Mesothelial cell of epicardium (in vitro differentiated cells): Measurements from ENCODE around the gene UBE3A. TPM values are rescaled to one million over a fixed set of nuclear protein-coding genes. Genes with fewer than 3 reads are reported as not detected.

Experiments
- DNase-seq, 2 experiments: peaks; one replicate each; pipeline ENCODE4 v3.0.0; 2021; ENCODE audit warnings: low spot score in 2 of 2; ENCODE audit not compliant: unreplicated experiment in 2 of 2
- H3K27ac Mint-ChIP-seq: 2 replicates; pipeline ENCODE4 v1.8.0; 2021; ENCODE audit warnings: mixed read lengths
- H3K27me3 Mint-ChIP-seq: 2 replicates; pipeline ENCODE4 v1.8.0; 2021; ENCODE audit warnings: low read depth, mixed read lengths
- H3K36me3 Mint-ChIP-seq: 2 replicates; pipeline ENCODE4 v1.8.0; 2021; ENCODE audit warnings: mixed read lengths
- H3K4me1 Mint-ChIP-seq: 2 replicates; pipeline ENCODE4 v1.8.0; 2021; ENCODE audit warnings: mixed read lengths
- H3K4me3 Mint-ChIP-seq: 2 replicates; pipeline ENCODE4 v1.8.0; 2021; ENCODE audit warnings: mild to moderate bottlenecking, moderate library complexity, mixed read lengths
- H3K9me3 Mint-ChIP-seq: 2 replicates; pipeline ENCODE4 v1.8.0; 2021; ENCODE audit warnings: mixed read lengths
- CTCF ChIP-seq: fragments of 200-600 bp; sonication (generic); IDR thresholded peaks from one replicate; pipeline ENCODE4 v1.5.0; 2021; ENCODE audit warnings: antibody characterized with exemption; ENCODE audit not compliant: unreplicated experiment
- total RNA-seq: library from RNA; stranded (reverse); gene quantifications from 3 replicates; pipeline ENCODE4 v1.2.1, GENCODE V29; 2021

UBE3A gene
- total RNA-seq, 1 donor from 2014 or later = 138 TPM

DNA sequence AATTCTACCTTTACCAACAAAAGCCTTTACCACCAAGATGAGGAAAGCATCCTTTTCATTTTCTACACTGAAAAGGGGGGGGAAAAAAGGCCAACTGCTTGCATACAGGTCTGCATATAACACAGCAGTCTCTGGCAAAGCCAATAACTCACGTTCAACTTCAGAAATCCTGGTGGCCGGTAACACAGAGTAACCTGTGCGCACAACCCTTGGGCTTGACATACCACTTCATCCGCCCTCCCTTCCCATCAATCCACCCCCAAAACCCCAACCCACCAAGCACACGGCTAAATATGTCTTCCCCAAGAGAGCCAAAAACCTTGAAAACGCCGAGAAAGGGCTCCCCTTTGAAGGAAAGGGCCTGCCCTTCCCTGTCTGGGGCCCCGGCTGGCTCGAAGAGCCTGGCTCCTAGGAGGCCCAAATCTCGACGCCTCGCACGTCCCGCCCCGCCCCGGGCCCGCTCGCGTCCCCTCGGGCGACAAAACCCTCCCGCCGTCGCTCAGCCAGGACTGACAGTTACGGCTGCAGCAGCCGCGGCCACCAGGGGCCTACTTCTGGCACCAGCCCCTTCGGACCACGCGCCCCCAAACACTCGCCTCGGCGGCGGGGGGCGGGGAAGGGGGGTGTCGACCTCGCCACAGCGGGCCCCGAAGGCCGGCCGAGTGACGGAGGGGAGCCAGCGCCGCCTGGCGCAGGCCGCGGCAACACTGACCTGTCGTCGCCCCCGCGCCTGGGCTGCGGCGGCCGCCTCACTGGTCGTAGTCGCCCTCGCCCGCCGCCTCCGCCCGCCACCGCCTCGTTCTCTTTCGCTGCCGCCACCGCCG lies 835 bp downstream of the UBE3A start:
- peak overlapping the region; percentile 96 for H3K4me3 Mint-ChIP-seq
- no peaks in the 10 kb centered on the region for H3K36me3 Mint-ChIP-seq
- H3K4me1 Mint-ChIP-seq = peaks cover 24% of the 10 kb centered on the region
- no peaks in the 10 kb centered on the region for H3K9me3 Mint-ChIP-seq
- peak; percentile 41 for TF ChIP-seq CTCF
- peak; percentile 34 to 63 for DNase-seq
- H3K27ac Mint-ChIP-seq = peak overlapping the region; percentile 98
- no peaks in the 10 kb centered on the region for H3K27me3 Mint-ChIP-seq

DNA sequence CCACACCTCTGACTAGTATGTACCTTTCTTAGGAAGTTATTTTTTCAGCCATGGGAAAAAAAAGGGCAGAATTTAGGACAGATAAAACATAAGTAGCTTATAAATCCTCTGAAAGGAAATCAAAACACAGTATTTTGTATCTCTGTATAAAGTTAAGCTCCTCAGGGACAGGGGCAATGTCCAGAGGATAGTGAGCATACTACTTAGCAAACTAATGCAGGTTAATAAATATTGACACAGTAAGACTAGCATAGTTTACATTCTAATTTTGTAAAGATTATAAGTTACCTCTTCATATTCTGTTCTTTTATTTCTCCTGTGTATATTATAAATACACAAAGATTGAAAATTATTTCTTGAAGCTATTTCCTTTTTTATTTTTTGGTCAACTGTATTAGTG lies 2.1 kb downstream of the UBE3A start:
- Mint-ChIP-seq H3K27ac (peak overlapping the region; percentile 7), H3K4me3 (peak overlapping the region; percentile 96), H3K36me3 (no peaks in the 10 kb centered on the region), H3K4me1 (peaks cover 33% of the 10 kb centered on the region), H3K27me3 (no peaks in the 10 kb centered on the region), H3K9me3 (no peaks in the 10 kb centered on the region)
- DNase-seq = no peak
- no peak for TF ChIP-seq CTCF

GRCh38 chr15:25435474-25436243 lies 3.2 kb downstream of the UBE3A start:
- Mint-ChIP-seq H3K27me3 (no peaks in the 10 kb centered on the region), H3K36me3 (no peaks in the 10 kb centered on the region), H3K9me3 (no peaks in the 10 kb centered on the region), H3K4me3 (peak overlapping the region; percentile 96), H3K4me1 (peaks cover 33% of the 10 kb centered on the region), H3K27ac (no peak overlapping the region)
- TF ChIP-seq CTCF = no peak
- no peak for DNase-seq

DNA sequence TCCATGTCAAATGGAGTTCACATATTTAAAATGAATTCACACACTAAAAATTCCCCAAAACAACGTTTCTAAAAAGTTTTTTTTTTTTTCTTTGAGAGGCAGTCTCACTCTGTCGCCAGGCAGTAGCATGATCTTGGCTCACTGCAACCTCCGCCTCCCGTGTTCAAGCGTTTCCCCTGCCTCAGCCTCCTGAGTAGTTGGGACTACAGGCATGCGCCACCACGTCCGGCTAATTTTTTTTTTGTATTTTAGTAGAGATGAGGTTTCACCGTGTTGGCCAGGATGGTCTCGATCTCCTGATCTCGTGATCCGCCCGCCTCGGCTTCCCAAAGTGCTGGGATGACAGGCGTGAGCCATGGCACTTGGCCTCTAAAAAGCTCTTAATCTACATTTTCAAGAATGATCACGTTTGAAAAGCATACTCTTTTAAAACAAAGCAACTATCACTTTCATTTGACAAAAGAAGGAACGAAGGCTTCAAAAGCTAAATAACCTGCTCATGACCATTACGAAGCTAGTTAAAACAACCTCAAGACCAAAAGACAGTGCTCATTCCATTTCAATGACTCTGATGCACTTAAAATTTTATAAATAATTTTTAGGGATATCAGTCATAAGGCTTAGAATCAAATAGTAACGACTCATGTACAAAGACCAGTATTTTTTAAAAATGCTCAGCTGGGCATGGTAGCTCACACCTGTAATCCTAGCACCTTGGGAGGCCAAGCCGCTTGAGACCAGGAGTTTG lies 5.5 kb downstream of the UBE3A start:
- no peaks in the 10 kb centered on the region for H3K9me3 Mint-ChIP-seq
- DNase-seq = no peak
- no peaks in the 10 kb centered on the region for H3K36me3 Mint-ChIP-seq
- no peak for TF ChIP-seq CTCF
- no peak overlapping the region for H3K4me3 Mint-ChIP-seq
- no peaks in the 10 kb centered on the region for H3K27me3 Mint-ChIP-seq
- H3K27ac Mint-ChIP-seq = peak overlapping the region; percentile 9
- H3K4me1 Mint-ChIP-seq = peaks cover 30% of the 10 kb centered on the region

GRCh38 chr15:25431836-25432561 lies 6.8 kb downstream of the UBE3A start:
- no peak for DNase-seq
- Mint-ChIP-seq H3K27me3 (no peaks in the 10 kb centered on the region), H3K9me3 (no peaks in the 10 kb centered on the region), H3K4me3 (no peak overlapping the region), H3K27ac (peak overlapping the region; percentile 32), H3K36me3 (no peaks in the 10 kb centered on the region), H3K4me1 (peaks cover 29% of the 10 kb centered on the region)
- TF ChIP-seq CTCF = no peak
